Measurements from ENCODE around the gene TUT4. TPM values are rescaled to one million over a fixed set of nuclear protein-coding genes. Genes with fewer than 3 reads are reported as not detected.

TUT4 gene
- total and polyA plus RNA-seq, 2 of the 4 experiments (the other 2 are of a cell fraction): 10.9 to 40.0 TPM

DNA sequence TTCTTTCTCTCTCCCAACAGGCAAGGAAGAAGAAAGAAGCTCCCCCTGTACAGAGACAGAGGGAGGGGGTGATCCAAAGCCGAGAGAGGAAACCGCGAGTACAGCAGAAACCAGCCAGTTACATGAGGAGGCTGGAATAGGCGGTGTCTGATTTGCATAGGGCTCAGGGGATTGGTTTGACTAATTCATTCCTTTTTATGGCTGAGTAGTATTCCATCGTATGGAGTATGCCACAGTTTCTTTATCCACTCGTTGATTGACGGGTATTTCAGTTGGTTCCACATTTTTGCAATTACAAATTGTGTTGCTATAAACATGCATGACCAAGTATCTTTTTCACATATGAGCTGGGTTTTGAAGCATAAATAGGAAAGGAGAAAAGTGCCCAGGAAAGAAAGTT is 45.8 kb upstream of the TUT4 start:
- intact Hi-C loops (cut with micrococcal nuclease) (no loop called here), dilution Hi-C loops (cut with HindIII; ENCODE audit: low sequenced_read_pairs, unreplicated experiment) (no loop called here), in situ Hi-C loops (cut with MboI; ENCODE audit: low sequenced_read_pairs) (no loop called here)
- Histone ChIP-seq H4K20me1 (ENCODE audit: insufficient read depth, low read length) (no peaks in the 10 kb centered on the region), H3K4me3 (ENCODE audit: insufficient read depth, low read depth, low read length) (no peak overlapping the region), H4K8ac (ENCODE audit: low read depth in 2 of 2, low read length in 2 of 2) (no peak overlapping the region), H3K9ac (ENCODE audit: low read depth, low read length) (no peak overlapping the region), H3K79me1 (ENCODE audit: low read depth in 1 of 2, low read length in 2 of 2) (no peaks in the 10 kb centered on the region), H4K5ac (ENCODE audit: low read depth, low read length) (no peak overlapping the region), H2AFZ (replicated peaks; ENCODE audit: low read length, poor library complexity) (no peak overlapping the region), H3K27ac (ENCODE audit: insufficient read depth, low read length) (no peak overlapping the region), H3K9me3 (ENCODE audit: control insufficient read depth, insufficient read depth, low read length) (no peaks in the 10 kb centered on the region), H2BK15ac (ENCODE audit: low read depth, low read length) (no peak overlapping the region), H3K4me1 (ENCODE audit: control insufficient read depth, insufficient read depth, low read length) (peaks cover 3% of the 10 kb centered on the region; the same call in 1 of the 2 replicates), H2BK5ac (ENCODE audit: low read depth, low read length, poor library complexity, severe bottlenecking) (no peak overlapping the region), H3K18ac (ENCODE audit: low read depth, low read length) (no peak overlapping the region), H2AK5ac (ENCODE audit: low read depth, low read length) (no peak overlapping the region), H3K14ac (replicated peaks; ENCODE audit: low read depth, low read length) (no peak overlapping the region), H4K91ac (ENCODE audit: insufficient read depth, low read depth, low read length) (no peak overlapping the region), H3K4ac (ENCODE audit: low read depth, low read length) (no peak overlapping the region), H2BK120ac (ENCODE audit: low read depth, low read length) (no peak overlapping the region), H3K56ac (ENCODE audit: extremely low read depth, insufficient read depth, low read length) (no peak overlapping the region), H3K4me2 (ENCODE audit: low read depth, low read length) (no peak overlapping the region), H3K9me1 (ENCODE audit: insufficient read depth, low read length) (peaks cover 7% of the 10 kb centered on the region), H3K36me3 (ENCODE audit: control insufficient read depth, insufficient read depth, low read length) (no peaks in the 10 kb centered on the region), H3K27me3 (ENCODE audit: control insufficient read depth, insufficient read depth, low read length) (peaks cover 22% of the 10 kb centered on the region), H2AK9ac (replicated peaks; ENCODE audit: low read depth, low read length, poor library complexity) (no peak overlapping the region), H3K23ac (ENCODE audit: low read depth, low read length) (no peak overlapping the region), H2BK20ac (ENCODE audit: low read depth, low read length) (no peak overlapping the region)
- DNase-seq: no peak
- CTCF ChIA-PET: no interaction called here
- no TSS peak for BruUV-seq (replicated peaks)
- ATAC-seq (ENCODE audit: low read depth): no peak
- TF ChIP-seq RAD21 (IDR thresholded peaks at IDR 0.05; ENCODE audit: low read length): no peak
- no peak for TF ChIP-seq BHLHE40 (IDR thresholded peaks at IDR 0.05; ENCODE audit: low read depth, low read length)
- no peak for TF ChIP-seq MAFK (IDR thresholded peaks at IDR 0.05; ENCODE audit: low read depth, low read length)
- POLR2A ChIA-PET (ENCODE audit: unreplicated experiment): no interaction called here
- WGBS, 2 experiments (ENCODE audit: extremely low coverage in 2 of 2, insufficient read length in 1 of 2): 100% methylated on average over 3 of the region's 7 CpGs; no CpG with 5 or more reads in 1 of the 2 experiments
